GM23338 (cell line): Measurements from ENCODE around the gene CD1E. TPM values are rescaled to one million over a fixed set of nuclear protein-coding genes. Genes with fewer than 3 reads are reported as not detected.

Experiments used
- ATAC-seq: fragments of 200-7000 bp; cut with Tn5 transposase; 3 replicates; pipeline ENCODE4 v1.9.1; 2020
- DNase-seq: peaks from one replicate; pipeline ENCODE4 v3.0.0-alpha.2; 2015; ENCODE audit warnings: low spot score
- H2AFZ ChIP-seq: fragments of 200-600 bp; sonication (generic); 2 replicates; pipeline ENCODE4 v1.8.0; 2016; ENCODE audit warnings: antibody characterized with exemption, mild to moderate bottlenecking, moderate library complexity
- H3F3A ChIP-seq: fragments of 200-600 bp; sonication (generic); replicated peaks from 2 replicates; pipeline ENCODE4 v1.8.0; 2017; ENCODE audit warnings: antibody characterized with exemption, mixed run types, low read depth
- H3K27ac ChIP-seq: fragments of 200-600 bp; sonication (generic); 2 replicates; pipeline ENCODE4 v1.6.1; 2016; ENCODE audit warnings: low read depth
- H3K27me3 ChIP-seq: fragments of 200-600 bp; sonication (generic); 2 replicates; pipeline ENCODE4 v1.8.0; 2016; ENCODE audit warnings: mild to moderate bottlenecking, mixed run types, moderate library complexity; ENCODE audit not compliant: insufficient read depth
- H3K36me3 ChIP-seq: fragments of 200-600 bp; sonication (generic); 2 replicates; pipeline ENCODE4 v1.8.0; 2016; ENCODE audit warnings: mild to moderate bottlenecking; ENCODE audit not compliant: insufficient read depth
- H3K4me1 ChIP-seq: fragments of 200-600 bp; sonication (generic); 2 replicates; pipeline ENCODE4 v1.8.0; 2016; ENCODE audit warnings: mild to moderate bottlenecking, moderate library complexity; ENCODE audit not compliant: insufficient read depth
- H3K4me2 ChIP-seq: fragments of 200-600 bp; sonication (generic); 2 replicates; pipeline ENCODE4 v1.7.1; 2017; ENCODE audit warnings: mixed run types
- H3K4me3 ChIP-seq: fragments of 200-600 bp; sonication (generic); 2 replicates; pipeline ENCODE4 v1.6.1; 2016; ENCODE audit warnings: mixed run types
- H3K79me2 ChIP-seq: fragments of 200-600 bp; sonication (generic); replicated peaks from 2 replicates; pipeline ENCODE4 v1.8.0; 2017; ENCODE audit warnings: mild to moderate bottlenecking; ENCODE audit not compliant: insufficient read depth
- H3K9me2 ChIP-seq: fragments of 200-600 bp; sonication (generic); 2 replicates; pipeline ENCODE4 v1.8.0; 2017; ENCODE audit not compliant: insufficient read depth
- H4K20me1 ChIP-seq: fragments of 200-600 bp; sonication (generic); replicated peaks from 2 replicates; pipeline ENCODE4 v1.8.0; 2017; ENCODE audit warnings: mild to moderate bottlenecking; ENCODE audit not compliant: insufficient read depth
- H3K27ac Mint-ChIP-seq: 2 replicates; pipeline ENCODE4 v1.8.0; 2020; ENCODE audit warnings: inconsistent platforms, mild to moderate bottlenecking, moderate library complexity, mixed read lengths
- H3K27me3 Mint-ChIP-seq: 3 replicates; pipeline ENCODE4 v1.8.0; 2022; ENCODE audit warnings: low read depth, mild to moderate bottlenecking, moderate library complexity, mixed read lengths, inconsistent platforms; ENCODE audit not compliant: insufficient read depth, poor library complexity
- H3K36me3 Mint-ChIP-seq: 3 replicates; pipeline ENCODE4 v1.8.0; 2021; ENCODE audit warnings: low read depth, mild to moderate bottlenecking, inconsistent platforms, moderate library complexity, mixed read lengths
- H3K4me1 Mint-ChIP-seq: 3 replicates; pipeline ENCODE4 v1.8.0; 2020; ENCODE audit warnings: mild to moderate bottlenecking, inconsistent platforms, mixed read lengths
- H3K4me3 Mint-ChIP-seq: 3 replicates; pipeline ENCODE4 v1.8.0; 2021; ENCODE audit warnings: moderate library complexity, mild to moderate bottlenecking, inconsistent platforms, mixed read lengths
- H3K9me3 Mint-ChIP-seq: 3 replicates; pipeline ENCODE4 v1.8.0; 2020; ENCODE audit warnings: moderate library complexity, mild to moderate bottlenecking, inconsistent platforms, mixed read lengths
- CREB1 ChIP-seq: fragments of 250-450 bp; sonication (Bioruptor Pico); IDR thresholded peaks from 2 replicates; pipeline ENCODE4 v1.5.0; 2020; ENCODE audit warnings: low read depth, mild to moderate bottlenecking, moderate library complexity
- CTCF ChIP-seq, 2 experiments: fragments of 200-600 bp in 1 of 2; sonication (generic) in 1 of 2; conservative IDR thresholded peaks; 2 replicates each; pipeline versions ENCODE4 v1.5.1 to v1.6.1; 2016 to 2017; ENCODE audit warnings: antibody characterized with exemption in 2 of 2, low read depth in 2 of 2, mild to moderate bottlenecking in 2 of 2, moderate library complexity in 1 of 2
- ETS1 ChIP-seq: IDR thresholded peaks from 2 replicates; pipeline ENCODE4 v1.6.1; 2016; ENCODE audit warnings: antibody characterized with exemption
- EZH2 ChIP-seq: fragments of 200-600 bp; sonication (generic); IDR thresholded peaks from one replicate; pipeline ENCODE4 v1.8.0; 2017; ENCODE audit warnings: antibody characterized with exemption, mild to moderate bottlenecking, low read depth; ENCODE audit not compliant: unreplicated experiment
- EZH2phosphoT487 ChIP-seq: fragments of 200-600 bp; sonication (generic); IDR thresholded peaks from one replicate; pipeline ENCODE4 v1.8.1; 2018; ENCODE audit warnings: antibody characterized with exemption; ENCODE audit not compliant: unreplicated experiment
- JUNB ChIP-seq: IDR thresholded peaks from one replicate; pipeline ENCODE4 v1.6.1; 2016; ENCODE audit warnings: antibody characterized with exemption; ENCODE audit not compliant: unreplicated experiment
- NANOG ChIP-seq: IDR thresholded peaks from 2 replicates; pipeline ENCODE4 v1.6.1; 2016; ENCODE audit warnings: antibody characterized with exemption, borderline replicate concordance
- POLR2AphosphoS5 ChIP-seq: IDR thresholded peaks from 2 replicates; pipeline ENCODE4 v1.6.1; 2016; ENCODE audit warnings: antibody characterized with exemption, low read depth
- REST ChIP-seq: IDR thresholded peaks from one replicate; pipeline ENCODE4 v1.6.1; 2018; ENCODE audit warnings: antibody characterized with exemption; ENCODE audit not compliant: unreplicated experiment
- STAT1 ChIP-seq: IDR thresholded peaks from one replicate; pipeline ENCODE4 v1.6.1; 2016; ENCODE audit warnings: antibody characterized with exemption; ENCODE audit not compliant: unreplicated experiment
- ZNF114 ChIP-seq: fragments of 250-450 bp; sonication (Bioruptor Pico); IDR thresholded peaks from 2 replicates; pipeline ENCODE4 v1.5.0; 2020; ENCODE audit warnings: mild to moderate bottlenecking, moderate library complexity
- ZNF331 ChIP-seq: fragments of 250-450 bp; sonication (Bioruptor Pico); IDR thresholded peaks from 2 replicates; pipeline ENCODE4 v1.5.0; 2020; ENCODE audit warnings: low read depth, mild to moderate bottlenecking, moderate library complexity
- ZNF462 ChIP-seq: fragments of 250-450 bp; sonication (Bioruptor Pico); IDR thresholded peaks from 2 replicates; pipeline ENCODE4 v1.5.0; 2020; ENCODE audit warnings: mild to moderate bottlenecking, moderate library complexity
- polyA plus RNA-seq: library from polyadenylated mRNA; unstranded; fragments of >200 nt; fragmentation: Nextera tagmentation; extraction: Ambion mirVana; gene quantifications from 2 replicates; pipeline ENCODE4 v1.2.1, GENCODE V29; 2016
- total RNA-seq: library from RNA; depleted of rRNA; stranded (reverse); fragments of >200 nt; shearing (Covaris generic); gene quantifications from 2 replicates; pipeline ENCODE4 v1.2.3, GENCODE V29; 2014

The CD1E gene
- total and polyA plus RNA-seq, 2 experiments from 2014 or later: not detected

GRCh38 chr1:158393476-158393875 is 39.8 kb downstream of the CD1E start:
- Mint-ChIP-seq H3K27ac (no peak overlapping the region), H3K4me1 (peaks cover 3% of the 10 kb centered on the region; the same call in 1 of the 3 replicates), H3K9me3 (no peaks in the 10 kb centered on the region; the same call in 2 of the 3 replicates), H3K4me3 (no peak overlapping the region), H3K36me3 (no peaks in the 10 kb centered on the region), H3K27me3 (no peaks in the 10 kb centered on the region)
- no peak for DNase-seq
- Histone ChIP-seq H3K4me3 (no peak overlapping the region), H3K27me3 (no peaks in the 10 kb centered on the region), H3K9me2 (no peaks in the 10 kb centered on the region; the same call in 1 of the 2 replicates), H4K20me1 (no peaks in the 10 kb centered on the region), H2AFZ (no peak overlapping the region), H3K4me2 (no peak overlapping the region), H3K36me3 (no peaks in the 10 kb centered on the region), H3K4me1 (no peaks in the 10 kb centered on the region), H3K79me2 (no peaks in the 10 kb centered on the region), H3F3A (no peaks in the 10 kb centered on the region), H3K27ac (no peak overlapping the region)
- no peak for ATAC-seq
- TF ChIP-seq REST (no peak), EZH2phosphoT487 (no peak), CTCF (conservative IDR thresholded peaks at IDR 0.05; ENCODE audit: low read depth in 2 of 2) (no peak), CREB1 (CRISPR knock-in tag) (no peak), ZNF331 (CRISPR knock-in tag) (no peak), STAT1 (no peak), ZNF114 (CRISPR knock-in tag) (no peak), ETS1 (no peak), EZH2 (no peak), JUNB (no peak), POLR2AphosphoS5 (no peak), ZNF462 (CRISPR knock-in tag) (no peak), NANOG (no peak)
